HepG2 (cell line): Measurements from ENCODE around the gene IGFL2. TPM values are rescaled to one million over a fixed set of nuclear protein-coding genes. Genes with fewer than 3 reads are reported as not detected.

ENCODE experiments used
- ATAC-seq: fragments of 200-7000 bp; cut with Tn5 transposase; 3 replicates; pipeline ENCODE4 v1.9.1; 2020; ENCODE audit warnings: mild to moderate bottlenecking, moderate library complexity
- BruUV-seq: library from RNA; stranded (reverse); fragments of 400-500 nt; replicated peaks from 2 replicates; lab custom pipeline; 2021; lab: Mats Ljungman, UMichigan
- CTCF ChIA-PET: fragments of 300-600 bp; formaldehyde crosslinking; extraction: SDS; loops from one replicate; lab custom pipeline; 2021; ENCODE audit warnings: low total read pairs, inconsistent platforms, low intra/inter-chr PET ratio; lab: Yijun Ruan, JAX
- POLR2A ChIA-PET: fragments of 350-600 bp; sonication (Branson Sonifier 250); formaldehyde crosslinking; loops from one replicate; lab custom pipeline; 2020; ENCODE audit warnings: antibody characterized with exemption, inconsistent platforms; lab: Yijun Ruan, JAX
- DNase-seq: peaks from one replicate; pipeline ENCODE4 v3.0.0-alpha.2; 2015; ENCODE audit warnings: low spot score
- FAIRE-seq: peaks from 3 replicates; lab custom pipeline; 2011; peaks lifted over from hg19 to GRCh38; lab: Jason Lieb, UNC
- H2AFZ ChIP-seq: one replicate; pipeline ENCODE4 v1.6.1; 2011; ENCODE audit warnings: low read length, inconsistent platforms
- H3K27ac ChIP-seq: fragments of 300-600 bp; 3 replicates; pipeline ENCODE4 v1.8.0; 2011; ENCODE audit warnings: mixed run types, mild to moderate bottlenecking, mixed read lengths, low read length, inconsistent platforms; ENCODE audit not compliant: insufficient read depth; ENCODE audit errors: extremely low read length
- H3K27me3 ChIP-seq, 2 experiments: fragments of 200-600 bp in 1 of 2; 2 replicates in 1 of 2; 3 replicates in 1 of 2; pipeline versions ENCODE4 v1.6.0 to v1.8.0; 2011; ENCODE audit warnings: low read length in 2 of 2, mild to moderate bottlenecking in 2 of 2, moderate library complexity in 2 of 2, inconsistent platforms in 1 of 2; ENCODE audit not compliant: insufficient read depth in 2 of 2, control insufficient read depth in 1 of 2
- H3K36me3 ChIP-seq, 2 experiments: fragments of 200-600 bp in 1 of 2; replicated peaks in 1 of 2; 2 replicates in 1 of 2; 3 replicates in 1 of 2; pipeline versions ENCODE4 v1.5.1 to v1.8.0; 2011; ENCODE audit warnings: low read length in 2 of 2, inconsistent platforms in 1 of 2; ENCODE audit not compliant: insufficient read depth in 2 of 2, control insufficient read depth in 1 of 2
- H3K4me1 ChIP-seq: 2 replicates; pipeline ENCODE4 v1.5.1; 2012; ENCODE audit warnings: low read length, inconsistent platforms; ENCODE audit not compliant: insufficient read depth
- H3K4me2 ChIP-seq: 2 replicates; pipeline ENCODE4 v1.6.0; 2011; ENCODE audit warnings: low read depth, low read length, inconsistent platforms
- H3K4me3 ChIP-seq, 3 experiments: fragments of 200-600 bp in 1 of 3; sonication (generic), shearing (Covaris generic) in 1 of 3; replicated peaks in 1 of 3; 2 replicates each; pipeline ENCODE4 v1.5.1; 2011 to 2016; ENCODE audit warnings: low read length in 3 of 3, inconsistent platforms in 2 of 3, low read depth in 2 of 3, mild to moderate bottlenecking in 2 of 3, control low read depth in 1 of 3, mixed read lengths in 1 of 3; ENCODE audit not compliant: insufficient read depth in 1 of 3
- H3K79me2 ChIP-seq: one replicate; pipeline ENCODE4 v1.6.1; 2011; ENCODE audit warnings: low read length, inconsistent platforms; ENCODE audit not compliant: insufficient read depth
- H3K9ac ChIP-seq: 2 replicates; pipeline ENCODE4 v1.6.0; 2011; ENCODE audit warnings: mild to moderate bottlenecking, low read depth, low read length, inconsistent platforms; ENCODE audit not compliant: insufficient read depth
- H3K9me3 ChIP-seq: 2 replicates; pipeline ENCODE4 v1.5.1; 2012; ENCODE audit warnings: mild to moderate bottlenecking, low read length
- H4K20me1 ChIP-seq: 2 replicates; pipeline ENCODE4 v1.6.0; 2011; ENCODE audit warnings: inconsistent platforms, mild to moderate bottlenecking, low read length, moderate library complexity; ENCODE audit not compliant: insufficient read depth
- ETV5 ChIP-seq: IDR thresholded peaks from 2 replicates; pipeline ENCODE4 v1.6.1; 2018; ENCODE audit warnings: missing biosample characterization, missing genetic modification reagents, inconsistent platforms, borderline replicate concordance
- GATA4 ChIP-seq: sonication (generic); IDR thresholded peaks from 2 replicates; pipeline ENCODE4 v1.6.1; 2016; ENCODE audit warnings: antibody characterized with exemption, low read depth, borderline replicate concordance
- HMGXB3 ChIP-seq: sonication (generic); formaldehyde crosslinking; IDR thresholded peaks from 2 replicates; pipeline ENCODE4 v1.4.0; 2020; ENCODE audit warnings: missing genetic modification reagents, borderline replicate concordance
- IKZF4 ChIP-seq: sonication (generic); formaldehyde crosslinking; IDR thresholded peaks from 2 replicates; pipeline ENCODE4 v1.5.1; 2020; ENCODE audit warnings: borderline replicate concordance, mild to moderate bottlenecking, low read depth, missing genetic modification reagents; ENCODE audit errors: not compliant biosample characterization
- NONO ChIP-seq, 2 experiments: fragments of 450-650 bp in 1 of 2; sonication (generic) in 1 of 2; formaldehyde crosslinking in 1 of 2; IDR thresholded peaks in 1 of 2; conservative IDR thresholded peaks in 1 of 2; 2 replicates each; pipeline versions ENCODE4 v1.6.1 to v1.8.0; 2017 to 2022; ENCODE audit warnings: mild to moderate bottlenecking in 1 of 2, missing genetic modification reagents in 1 of 2, moderate library complexity in 1 of 2
- ONECUT2 ChIP-seq: sonication (generic); formaldehyde crosslinking; IDR thresholded peaks from 2 replicates; pipeline ENCODE4 v1.4.0; 2020; ENCODE audit warnings: missing genetic modification reagents
- SIN3A ChIP-seq: IDR thresholded peaks from 2 replicates; pipeline ENCODE4 v1.6.1; 2011; ENCODE audit warnings: low read depth, mild to moderate bottlenecking, control low read depth, low read length, borderline replicate concordance
- ZBTB3 ChIP-seq: sonication (generic); formaldehyde crosslinking; IDR thresholded peaks from 2 replicates; pipeline ENCODE4 v1.4.0; 2020; ENCODE audit warnings: low read depth, mild to moderate bottlenecking, moderate library complexity, missing genetic modification reagents, borderline replicate concordance
- ZNF547 ChIP-seq: sonication (generic); formaldehyde crosslinking; IDR thresholded peaks from 2 replicates; pipeline ENCODE4 v1.5.1; 2020; ENCODE audit warnings: mild to moderate bottlenecking, missing genetic modification reagents
- ZNF761 ChIP-seq: sonication (generic); formaldehyde crosslinking; conservative IDR thresholded peaks from 2 replicates; pipeline ENCODE4 v1.4.0; 2020; ENCODE audit warnings: mild to moderate bottlenecking, missing genetic modification reagents
- ZSCAN30 ChIP-seq: sonication (generic); formaldehyde crosslinking; IDR thresholded peaks from 2 replicates; pipeline ENCODE4 v1.5.0; 2020; ENCODE audit warnings: mild to moderate bottlenecking, missing genetic modification reagents
- WGBS: methylation state at CpG from one replicate; pipeline ENCODE4 v1.1.6; 2017; ENCODE audit warnings: low lambda C conversion rate; 5-methylcytosine and 5-hydroxymethylcytosine counted together
- in situ Hi-C: cut with HindIII; loops from 2 replicates; pipeline ENCODE4 v1.10.0; 2017; ENCODE audit warnings: low pct_unique_long_range_greater_than_20kb; ENCODE audit not compliant: extremely low pct_ligation_motif_present
- intact Hi-C: fragments of 100-400 bp; cut with micrococcal nuclease; formaldehyde crosslinking; loops from one replicate; pipeline ENCODE4 v1.10.0; 2022; ENCODE audit not compliant: unreplicated experiment
- polyA plus RNA-seq, 8 experiments: library from polyadenylated mRNA; depleted of rRNA in 3 of 8; stranded (reverse) in 7 of 8; unstranded in 1 of 8; fragments of >200 nt; fragmentation: Illumina TruSeq in 4 of 8; extraction: Trizol in 4 of 8; gene quantifications; 2 replicates each; pipeline versions ENCODE4 v1.2.1 to v1.2.3, GENCODE V29; 2011 to 2016; ENCODE audit warnings: low read depth in 4 of 8, missing spikeins in 1 of 8, mixed read lengths in 1 of 8; ENCODE audit not compliant: insufficient read depth in 1 of 8
- total RNA-seq, 5 experiments: library from RNA; depleted of rRNA; stranded (reverse); fragments of >200 nt; fragmentation: Illumina TruSeq; extraction: Trizol; gene quantifications; 2 replicates each; pipeline ENCODE4 v1.2.3, GENCODE V29; 2016; ENCODE audit warnings: low read depth in 1 of 5
- TF ChIP-seq, protein P1 (sequence below): sonication (generic); formaldehyde crosslinking; IDR thresholded peaks from 2 replicates; pipeline ENCODE4 v1.4.0; 2020; ENCODE audit warnings: mild to moderate bottlenecking, missing genetic modification reagents
- TF ChIP-seq, protein P2 (sequence below): sonication (generic); formaldehyde crosslinking; IDR thresholded peaks from 2 replicates; pipeline ENCODE4 v1.8.0; 2022; ENCODE audit warnings: missing genetic modification reagents, mild to moderate bottlenecking, borderline replicate concordance
- TF ChIP-seq, protein P3 (sequence below): sonication (generic); formaldehyde crosslinking; IDR thresholded peaks from 2 replicates; pipeline ENCODE4 v1.4.0; 2020; ENCODE audit warnings: low read depth, missing genetic modification reagents

IGFL2 gene
- total and polyA plus RNA-seq, 2 of the 13 experiments (the other 11 are each of a cell fraction or from before 2014, with no cell fraction given), result not detected

GRCh38 chr19:46113726-46114125, 34.3 kb upstream of the IGFL2 start:
- Histone ChIP-seq H3K9me3 (no peaks in the 10 kb centered on the region), H3K27ac (no peak overlapping the region), H3K4me1 (no peaks in the 10 kb centered on the region), H3K79me2 (no peaks in the 10 kb centered on the region), H3K9ac (no peak overlapping the region), H3K27me3 (no peaks in the 10 kb centered on the region; a peak in 1 of 5 replicates), H2AFZ (no peak overlapping the region), H4K20me1 (no peaks in the 10 kb centered on the region), H3K36me3 (no peaks in the 10 kb centered on the region), H3K4me3 (no peak overlapping the region), H3K4me2 (no peak overlapping the region)
- BruUV-seq, result no TSS peak
- TF ChIP-seq ZNF761 (CRISPR knock-in tag) (no peak), SIN3A (no peak), ZNF547 (no peak), ZBTB3 (CRISPR knock-in tag) (no peak), GATA4 (no peak), NONO (IDR thresholded peaks at IDR 0.05) (no peak), NONO (CRISPR knock-in tag; conservative IDR thresholded peaks at IDR 0.05) (no peak), ZSCAN30 (no peak), HMGXB3 (no peak), ONECUT2 (CRISPR knock-in tag) (no peak), IKZF4 (CRISPR knock-in tag) (no peak), ETV5 (no peak)
- TF ChIP-seq, protein P1, sequence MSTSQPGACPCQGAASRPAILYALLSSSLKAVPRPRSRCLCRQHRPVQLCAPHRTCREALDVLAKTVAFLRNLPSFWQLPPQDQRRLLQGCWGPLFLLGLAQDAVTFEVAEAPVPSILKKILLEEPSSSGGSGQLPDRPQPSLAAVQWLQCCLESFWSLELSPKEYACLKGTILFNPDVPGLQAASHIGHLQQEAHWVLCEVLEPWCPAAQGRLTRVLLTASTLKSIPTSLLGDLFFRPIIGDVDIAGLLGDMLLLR, result no peak
- TF ChIP-seq, protein P2, sequence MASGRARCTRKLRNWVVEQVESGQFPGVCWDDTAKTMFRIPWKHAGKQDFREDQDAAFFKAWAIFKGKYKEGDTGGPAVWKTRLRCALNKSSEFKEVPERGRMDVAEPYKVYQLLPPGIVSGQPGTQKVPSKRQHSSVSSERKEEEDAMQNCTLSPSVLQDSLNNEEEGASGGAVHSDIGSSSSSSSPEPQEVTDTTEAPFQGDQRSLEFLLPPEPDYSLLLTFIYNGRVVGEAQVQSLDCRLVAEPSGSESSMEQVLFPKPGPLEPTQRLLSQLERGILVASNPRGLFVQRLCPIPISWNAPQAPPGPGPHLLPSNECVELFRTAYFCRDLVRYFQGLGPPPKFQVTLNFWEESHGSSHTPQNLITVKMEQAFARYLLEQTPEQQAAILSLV (CRISPR knock-in tag), result no peak
- TF ChIP-seq, protein P3, sequence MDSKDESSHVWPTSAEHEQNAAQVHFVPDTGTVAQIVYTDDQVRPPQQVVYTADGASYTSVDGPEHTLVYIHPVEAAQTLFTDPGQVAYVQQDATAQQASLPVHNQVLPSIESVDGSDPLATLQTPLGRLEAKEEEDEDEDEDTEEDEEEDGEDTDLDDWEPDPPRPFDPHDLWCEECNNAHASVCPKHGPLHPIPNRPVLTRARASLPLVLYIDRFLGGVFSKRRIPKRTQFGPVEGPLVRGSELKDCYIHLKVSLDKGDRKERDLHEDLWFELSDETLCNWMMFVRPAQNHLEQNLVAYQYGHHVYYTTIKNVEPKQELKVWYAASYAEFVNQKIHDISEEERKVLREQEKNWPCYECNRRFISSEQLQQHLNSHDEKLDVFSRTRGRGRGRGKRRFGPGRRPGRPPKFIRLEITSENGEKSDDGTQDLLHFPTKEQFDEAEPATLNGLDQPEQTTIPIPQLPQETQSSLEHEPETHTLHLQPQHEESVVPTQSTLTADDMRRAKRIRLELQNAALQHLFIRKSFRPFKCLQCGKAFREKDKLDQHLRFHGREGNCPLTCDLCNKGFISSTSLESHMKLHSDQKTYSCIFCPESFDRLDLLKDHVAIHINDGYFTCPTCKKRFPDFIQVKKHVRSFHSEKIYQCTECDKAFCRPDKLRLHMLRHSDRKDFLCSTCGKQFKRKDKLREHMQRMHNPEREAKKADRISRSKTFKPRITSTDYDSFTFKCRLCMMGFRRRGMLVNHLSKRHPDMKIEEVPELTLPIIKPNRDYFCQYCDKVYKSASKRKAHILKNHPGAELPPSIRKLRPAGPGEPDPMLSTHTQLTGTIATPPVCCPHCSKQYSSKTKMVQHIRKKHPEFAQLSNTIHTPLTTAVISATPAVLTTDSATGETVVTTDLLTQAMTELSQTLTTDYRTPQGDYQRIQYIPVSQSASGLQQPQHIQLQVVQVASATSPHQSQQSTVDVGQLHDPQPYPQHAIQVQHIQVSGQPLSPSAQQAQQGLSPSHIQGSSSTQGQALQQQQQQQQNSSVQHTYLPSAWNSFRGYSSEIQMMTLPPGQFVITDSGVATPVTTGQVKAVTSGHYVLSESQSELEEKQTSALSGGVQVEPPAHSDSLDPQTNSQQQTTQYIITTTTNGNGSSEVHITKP (CRISPR knock-in tag), result no peak
- POLR2A ChIA-PET, result no interaction called here
- no peak for ATAC-seq
- DNase-seq, result no peak
- 0% methylated on average over 1 of the region's 1 CpG for WGBS
- intact Hi-C loops, result no loop called here
- no peak for FAIRE-seq
- in situ Hi-C loops, result no loop called here
- CTCF ChIA-PET, result no interaction called here
